HG03066 (cell line): ENCODE results near the gene HJURP.

Experiments
- ATAC-seq: cut with Tn5 transposase; IDR thresholded peaks from one replicate; pipeline ENCODE4 v1.9.1; 2021; ENCODE audit warnings: low read depth; ENCODE audit not compliant: unreplicated experiment

The HJURP gene

DNA sequence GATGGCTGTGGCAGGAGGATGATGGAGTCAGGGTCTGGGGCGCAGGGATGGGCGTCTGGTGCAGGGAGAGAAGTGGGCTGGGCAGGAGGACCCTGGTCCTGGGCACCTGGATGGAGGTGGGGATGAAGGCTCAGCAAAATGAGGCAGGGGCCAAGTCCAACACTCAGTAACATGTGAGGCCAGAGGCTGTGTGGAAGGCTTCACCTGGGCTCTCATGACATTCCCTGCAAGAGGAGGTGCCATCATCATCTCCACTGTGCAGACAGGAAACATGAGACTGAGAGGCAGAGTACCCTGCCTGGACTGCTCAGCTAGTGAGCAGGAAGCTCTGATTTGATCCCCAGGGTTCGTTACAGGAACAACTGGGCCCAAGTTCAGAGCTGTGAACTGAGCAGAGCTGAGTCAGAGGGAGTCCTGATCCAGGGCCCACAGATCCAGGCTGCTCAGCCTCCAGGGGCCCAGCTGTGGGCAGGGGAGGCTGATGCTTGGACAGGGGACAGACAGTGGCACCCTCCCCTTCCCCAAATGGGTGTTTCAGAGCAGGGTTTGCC is 36.9 kb downstream of the HJURP start:
- no peak for ATAC-seq

DNA sequence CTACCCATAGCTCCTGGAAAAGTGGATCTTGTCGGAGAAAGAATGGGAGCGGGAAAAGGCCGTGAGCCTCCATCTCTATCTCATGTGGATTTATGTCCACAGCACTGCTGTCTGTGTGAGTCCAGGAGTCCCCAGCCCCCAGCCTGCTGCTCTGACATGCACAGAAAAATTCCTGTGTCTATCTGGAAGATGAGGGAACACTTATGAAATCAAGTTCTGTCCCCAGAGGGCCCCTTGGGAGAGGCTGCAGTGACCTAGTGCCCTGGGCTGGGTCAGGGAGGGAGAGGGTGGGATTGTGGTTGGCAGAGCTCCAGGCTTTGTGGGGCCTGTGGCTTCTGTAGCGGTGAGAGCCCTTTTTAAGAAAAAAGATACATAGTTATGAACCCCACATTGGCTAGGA is 37.6 kb downstream of the HJURP start:
- ATAC-seq: no peak

DNA sequence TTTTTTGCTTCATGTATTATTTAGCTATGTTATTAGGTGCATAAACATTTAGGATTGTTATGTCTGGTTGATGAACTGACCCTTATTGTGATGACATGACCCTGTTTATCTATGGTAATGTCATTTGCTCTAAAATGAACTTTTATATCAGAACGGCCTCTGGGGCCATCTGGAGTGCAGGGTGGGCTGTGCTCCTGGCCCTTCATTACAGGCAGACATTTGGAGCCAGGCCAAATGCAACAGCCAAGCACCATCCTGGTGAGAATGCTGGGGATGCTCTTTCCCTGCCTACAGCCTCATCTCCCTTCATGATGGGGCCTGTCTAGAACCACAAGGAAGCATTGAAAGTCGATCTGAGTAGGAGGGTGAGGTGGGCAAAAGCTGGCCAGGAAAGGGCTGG is 38.0 kb downstream of the HJURP start:
- ATAC-seq: no peak

DNA sequence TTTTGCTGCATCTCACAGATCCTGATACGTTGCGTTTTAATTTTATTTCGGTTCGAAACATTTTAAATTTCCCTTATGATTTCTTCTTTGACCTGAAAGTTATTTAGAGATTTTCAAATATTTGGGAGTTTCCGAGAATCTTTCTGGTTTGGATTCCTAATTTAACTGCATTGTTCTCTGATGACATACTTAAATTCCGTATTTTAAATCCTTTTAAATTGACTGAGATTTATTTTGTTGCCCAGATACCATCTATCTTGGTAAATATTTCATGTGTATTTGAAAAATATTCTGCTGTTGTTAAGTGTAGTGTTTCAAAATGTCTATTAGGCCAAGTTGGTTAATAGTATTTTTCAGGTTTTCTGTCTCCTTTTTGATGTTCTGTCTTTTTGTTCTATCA is 38.5 kb downstream of the HJURP start:
- ATAC-seq: no peak

DNA sequence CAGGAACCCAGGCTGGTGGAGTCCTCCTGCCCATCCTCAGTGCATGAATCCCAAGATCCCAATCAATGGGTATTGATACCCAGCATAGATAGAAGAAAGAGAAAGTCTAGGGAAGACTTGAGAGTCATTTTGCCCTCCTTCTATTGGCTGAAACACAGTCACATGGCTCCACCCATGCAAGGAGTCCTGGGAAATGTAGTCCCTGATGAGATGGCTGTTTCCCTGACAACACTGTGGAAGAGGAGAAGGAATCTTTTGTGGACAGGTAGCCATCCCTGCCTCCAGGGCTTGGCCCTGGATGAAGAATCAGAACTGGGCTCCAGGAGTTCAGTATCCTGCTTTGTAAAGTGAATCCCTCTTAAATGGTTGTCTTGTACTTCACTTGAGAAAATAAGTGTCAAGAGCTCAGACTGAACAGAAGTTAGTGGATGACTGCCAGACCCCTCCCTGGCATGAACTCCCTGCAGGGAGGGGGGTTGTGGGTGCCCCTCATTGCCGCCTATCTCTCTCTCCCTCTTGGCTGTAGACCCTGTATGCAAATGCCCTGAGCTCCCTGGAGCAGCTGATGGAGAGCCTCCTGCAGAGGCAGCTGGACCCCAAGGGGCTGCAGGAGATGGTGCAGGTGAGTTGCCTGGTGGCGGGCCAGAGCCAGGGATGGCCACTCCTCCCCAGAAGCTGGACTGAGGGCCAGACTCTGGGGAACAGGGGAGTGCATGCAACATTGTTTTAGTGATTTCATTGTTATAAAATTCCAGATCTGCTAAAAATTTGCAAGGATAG is 40.1 kb downstream of the HJURP start:
- no peak for ATAC-seq

DNA sequence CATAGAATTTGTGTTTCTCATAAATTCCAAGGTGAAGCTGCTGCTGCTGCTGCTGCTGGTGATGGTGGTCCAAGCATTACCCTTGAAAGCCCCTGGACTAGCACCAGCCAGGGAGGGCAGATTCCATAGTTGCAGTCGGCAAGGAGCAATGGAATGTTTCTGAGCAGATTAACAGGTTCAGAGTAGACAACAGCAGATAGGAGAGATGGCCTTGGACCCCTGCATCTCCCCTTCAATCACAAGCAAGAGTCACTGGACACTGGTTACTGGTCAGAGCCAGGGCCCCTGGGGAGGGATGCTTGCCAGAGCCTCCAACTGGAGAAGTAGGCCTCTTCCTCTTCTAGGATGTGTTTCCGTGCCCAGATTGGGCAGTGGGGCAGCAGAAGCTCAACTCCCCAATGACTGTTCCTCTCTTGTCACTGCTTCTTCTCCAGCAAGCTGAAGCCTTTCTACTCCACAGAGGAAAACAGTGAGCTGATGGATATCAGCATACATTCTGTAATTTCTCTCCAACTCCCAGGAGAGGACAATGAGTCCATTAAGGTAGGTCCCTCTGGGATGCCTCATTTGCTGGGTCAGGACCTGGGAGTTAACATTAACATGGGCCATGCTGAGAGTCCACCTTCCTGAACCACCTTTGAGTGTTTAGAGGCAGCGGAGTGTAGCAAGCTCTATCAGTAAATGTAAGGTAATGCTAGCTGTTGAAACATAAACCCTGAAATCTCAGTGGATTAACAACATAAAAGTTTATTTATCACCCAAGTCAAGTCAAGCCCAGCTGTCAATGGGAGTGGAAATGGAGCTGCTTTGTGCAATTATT is 40.9 kb downstream of the HJURP start:
- ATAC-seq: no peak

DNA sequence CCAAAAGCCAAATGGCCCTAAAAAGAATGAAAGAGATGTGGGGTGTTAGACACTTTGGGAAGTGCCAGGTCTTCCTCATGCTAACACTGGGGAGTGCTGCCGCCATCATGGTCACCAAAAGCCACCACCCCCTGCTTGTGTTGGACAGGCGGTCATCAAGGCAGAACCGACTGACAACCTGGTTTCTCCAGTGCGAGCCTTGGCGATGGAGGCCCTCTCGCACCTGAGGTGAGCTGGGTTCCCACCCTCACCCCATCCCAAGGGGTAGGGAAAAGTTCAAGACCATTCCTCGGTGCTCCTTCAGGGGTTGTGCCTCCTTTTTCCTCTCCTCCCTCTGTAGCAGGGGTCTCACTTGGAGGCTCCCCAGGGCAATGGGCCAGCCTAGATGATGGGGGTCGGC is 42.6 kb downstream of the HJURP start:
- ATAC-seq: no peak

DNA sequence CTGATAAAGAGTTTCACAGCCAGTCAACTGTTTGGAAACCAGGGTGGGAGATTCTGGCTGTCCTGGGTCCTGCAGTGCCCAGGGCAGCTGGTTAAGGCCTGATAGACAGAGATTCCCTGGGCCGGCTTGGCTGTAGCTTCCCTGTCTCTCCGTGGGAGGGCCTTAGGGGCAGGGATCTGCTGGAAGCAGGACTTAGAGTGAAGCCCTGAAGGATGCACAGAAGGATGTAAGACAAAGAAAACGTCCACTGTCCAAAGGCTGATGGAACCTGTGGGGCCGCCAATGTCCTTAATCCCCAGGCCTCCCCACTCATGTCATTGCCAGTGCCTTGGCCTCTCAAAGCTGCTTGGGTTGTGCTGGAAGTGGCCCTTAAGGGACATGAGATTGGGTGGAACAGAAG is 43.2 kb downstream of the HJURP start:
- no peak for ATAC-seq

DNA sequence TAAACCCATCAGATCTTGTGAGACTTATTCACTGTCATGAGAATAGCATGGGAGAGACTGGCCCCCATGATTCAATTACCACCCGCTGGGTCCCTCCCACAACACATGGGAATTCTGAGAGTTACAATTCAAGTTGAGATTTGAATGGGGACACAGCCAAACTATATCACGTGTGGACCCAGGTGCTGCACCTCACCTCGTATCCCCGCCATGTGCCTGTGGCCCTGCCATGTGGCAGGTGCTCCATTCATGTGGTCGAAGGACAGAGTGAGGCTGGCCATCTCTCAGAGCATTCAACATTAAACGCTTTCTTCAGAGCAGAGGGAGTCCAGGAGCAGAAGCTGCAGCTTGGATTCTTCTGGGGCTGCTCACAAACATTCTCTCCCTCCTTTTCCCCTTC is 44.0 kb downstream of the HJURP start:
- no peak for ATAC-seq

DNA sequence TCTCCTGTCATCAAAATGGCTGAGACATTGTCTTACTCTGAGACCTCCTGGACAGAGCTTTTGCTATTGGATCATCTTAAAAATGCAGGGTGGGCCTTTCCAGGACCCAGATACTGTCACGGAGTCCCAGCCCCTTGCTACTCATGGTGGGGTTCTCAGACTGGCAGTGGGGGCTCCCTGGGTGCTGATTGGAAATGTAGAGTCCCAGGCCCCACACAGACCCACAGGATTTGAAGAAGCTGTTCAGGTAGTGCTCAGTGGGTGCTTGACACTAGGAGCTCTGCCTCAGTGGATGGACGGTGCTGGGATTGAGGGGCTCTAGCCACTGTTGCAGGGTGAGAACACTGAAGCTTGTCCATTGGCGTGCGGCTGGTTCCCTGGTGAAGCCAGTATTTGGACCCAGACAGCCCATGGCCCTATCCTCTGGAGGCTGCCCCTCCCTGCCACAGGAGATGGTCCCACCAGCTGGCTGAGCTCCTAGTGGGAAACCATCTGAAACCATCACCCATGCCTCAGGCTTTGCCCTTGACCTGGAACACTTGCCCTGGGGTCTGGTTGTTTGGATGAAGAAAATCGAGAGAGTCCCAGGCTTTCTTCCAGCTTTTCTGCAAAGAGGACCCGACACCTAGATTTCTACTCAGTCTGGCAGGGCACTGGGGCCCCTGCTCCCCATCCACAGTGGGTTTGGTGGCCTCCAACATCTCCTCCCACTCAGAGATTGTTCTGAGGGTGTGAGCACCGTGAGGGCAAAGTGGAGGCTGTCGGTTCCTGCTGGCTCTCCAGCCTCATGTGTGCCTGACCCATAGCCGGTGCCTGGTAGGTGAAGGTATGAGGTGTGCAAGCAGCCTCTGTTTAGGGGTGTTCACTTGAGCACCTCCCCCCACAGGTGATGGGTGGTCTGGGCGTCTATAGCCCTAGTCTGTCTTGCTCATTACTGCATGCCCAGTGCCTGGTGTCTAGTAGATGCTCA is 46.1 kb downstream of the HJURP start:
- no peak for ATAC-seq

DNA sequence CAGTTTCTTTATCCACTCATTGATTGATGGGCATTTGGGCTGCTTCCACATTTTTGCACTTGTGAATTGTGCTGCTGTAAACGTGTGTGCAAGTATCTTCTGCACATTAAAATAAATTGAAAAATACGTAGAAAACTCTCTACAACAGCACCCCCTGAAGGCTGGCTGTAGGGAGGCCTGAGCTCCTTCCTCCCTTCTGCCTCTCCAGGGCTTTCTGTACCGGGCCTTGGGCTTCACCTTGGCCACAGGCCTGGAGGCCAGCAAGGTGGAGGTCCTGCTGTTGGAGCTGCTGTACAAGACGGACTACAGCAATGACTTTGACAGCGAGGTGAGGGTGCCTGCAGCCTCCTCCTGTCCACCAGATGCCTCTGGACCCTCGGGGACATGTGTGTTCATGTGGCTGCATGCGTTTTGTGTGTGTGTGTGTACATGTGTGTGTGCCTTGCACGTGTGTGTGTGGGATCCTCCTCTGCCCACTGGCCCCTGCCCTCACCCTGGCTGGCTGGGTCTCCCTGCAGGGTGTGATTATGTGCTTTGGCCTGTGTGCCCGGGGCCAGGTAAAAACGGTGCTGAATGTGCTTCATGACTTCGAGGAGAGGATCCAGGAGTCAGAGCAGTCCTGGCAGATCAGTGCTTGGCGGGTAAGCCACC is 47.0 kb downstream of the HJURP start:
- no peak for ATAC-seq

DNA sequence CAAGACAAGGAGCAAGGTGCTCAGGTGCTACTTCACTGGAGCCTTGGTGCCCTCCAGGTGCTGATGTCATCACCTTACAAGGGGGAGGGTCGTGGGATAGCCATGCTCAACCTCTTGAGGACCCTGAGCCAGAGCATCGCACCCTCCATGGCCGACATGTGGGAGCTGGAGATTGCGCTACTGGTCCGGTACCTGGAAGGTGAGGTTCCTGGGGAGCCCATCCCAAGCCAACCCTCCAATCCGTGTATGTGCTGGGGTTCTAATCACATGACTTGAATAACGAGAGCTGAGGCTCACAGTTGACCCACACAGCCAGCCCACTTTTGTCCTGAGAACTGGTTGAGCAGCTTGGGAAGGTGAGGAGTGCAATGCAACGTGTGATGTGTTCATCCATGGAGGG is 50.3 kb downstream of the HJURP start:
- no peak for ATAC-seq

DNA sequence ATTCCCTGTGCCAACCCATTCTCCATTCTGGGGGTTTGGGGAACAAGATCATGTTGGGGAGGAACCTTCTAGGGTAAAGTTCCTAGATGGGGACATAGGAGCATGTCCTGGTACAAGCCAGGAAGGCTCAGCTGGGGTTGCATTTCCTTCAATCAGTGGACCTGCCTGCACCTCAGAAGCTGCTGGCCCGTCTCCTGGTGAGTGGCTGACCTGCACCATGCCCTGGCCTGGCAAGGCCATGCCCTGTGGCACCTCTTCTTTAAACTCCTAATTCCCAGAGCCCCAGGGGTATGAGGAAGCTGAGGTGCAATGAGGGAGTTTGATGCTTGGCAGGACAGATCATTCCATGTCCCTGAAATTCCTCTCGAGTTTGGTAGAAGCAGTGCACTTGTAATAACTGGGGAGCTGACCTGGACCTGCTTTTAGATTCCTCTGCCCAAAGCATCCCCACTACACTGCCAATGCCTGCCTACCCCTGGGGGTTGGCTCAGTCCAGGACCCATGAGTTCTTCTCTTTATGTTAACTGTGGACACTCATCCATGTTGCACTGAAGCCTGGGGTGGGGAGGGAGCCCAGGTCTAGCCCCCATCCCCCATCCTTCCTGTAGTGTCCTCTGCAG is 50.9 kb downstream of the HJURP start:
- no peak for ATAC-seq

DNA sequence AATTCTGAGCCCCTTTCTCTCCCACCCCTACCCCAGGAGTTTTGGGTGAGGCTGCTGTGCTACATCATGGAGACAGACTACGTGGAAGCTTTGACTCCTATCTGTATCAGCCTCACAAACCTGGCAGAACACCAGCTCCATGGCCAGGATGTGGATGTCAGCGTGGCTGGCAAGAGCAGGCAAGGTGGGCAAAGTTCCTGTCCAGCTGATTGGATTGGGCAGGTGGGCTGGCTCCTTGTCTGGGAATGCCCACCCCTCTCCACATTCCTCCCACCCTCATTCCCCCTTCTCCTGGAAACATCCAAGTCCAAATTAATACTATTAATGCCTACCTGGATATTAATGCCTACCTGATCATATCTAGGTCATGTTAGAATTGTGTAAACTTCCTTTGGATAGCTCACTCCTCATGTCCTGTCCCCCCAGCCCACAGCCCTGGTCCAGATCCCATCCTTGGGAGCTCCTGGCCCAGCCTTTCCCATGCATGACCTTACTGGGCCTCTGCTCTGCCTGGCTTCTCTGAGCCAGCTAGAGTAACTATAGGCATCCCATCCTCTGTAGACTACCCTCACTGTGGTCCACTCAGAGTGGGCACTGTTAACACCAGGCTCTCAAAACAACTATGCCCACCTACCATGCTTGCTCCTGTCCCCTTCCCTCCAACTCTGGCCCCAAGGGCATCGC is 52.1 kb downstream of the HJURP start:
- ATAC-seq: no peak

DNA sequence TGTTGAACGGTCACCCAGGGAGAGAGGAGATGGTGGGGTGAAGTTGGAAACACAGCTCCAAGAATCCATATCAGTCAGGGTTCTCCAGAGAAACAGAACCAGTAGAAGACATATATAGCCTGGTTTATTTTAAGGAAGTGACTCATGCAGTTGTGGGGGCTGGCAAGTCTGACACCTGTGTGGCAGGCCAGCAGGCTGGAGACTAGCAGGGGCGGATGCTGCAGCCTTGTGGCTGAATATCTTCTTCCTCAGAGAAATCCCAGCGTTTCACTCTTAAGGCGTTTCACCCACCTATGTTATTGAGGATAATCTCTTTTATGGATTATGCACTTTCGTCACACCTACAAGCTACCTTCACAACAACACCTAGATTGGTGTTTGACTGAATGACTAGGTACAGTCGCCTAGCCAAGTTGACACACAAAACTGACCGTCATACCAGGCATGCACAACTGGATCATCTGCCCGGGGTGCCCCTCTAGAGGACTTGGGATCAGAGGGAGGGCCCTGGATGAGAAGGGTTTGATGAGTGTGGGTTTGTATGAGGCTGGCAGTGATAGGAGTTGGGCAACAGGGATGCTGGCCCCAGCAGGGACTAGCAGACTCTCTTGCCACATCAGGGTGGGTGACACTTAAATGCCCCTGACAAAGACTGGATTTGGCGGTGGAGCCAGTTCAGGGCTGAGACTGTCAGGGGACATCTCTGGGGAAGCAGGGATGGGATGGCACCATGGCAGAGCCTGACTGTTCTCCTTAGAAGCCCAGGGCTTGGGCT is 52.8 kb downstream of the HJURP start:
- ATAC-seq: no peak

DNA sequence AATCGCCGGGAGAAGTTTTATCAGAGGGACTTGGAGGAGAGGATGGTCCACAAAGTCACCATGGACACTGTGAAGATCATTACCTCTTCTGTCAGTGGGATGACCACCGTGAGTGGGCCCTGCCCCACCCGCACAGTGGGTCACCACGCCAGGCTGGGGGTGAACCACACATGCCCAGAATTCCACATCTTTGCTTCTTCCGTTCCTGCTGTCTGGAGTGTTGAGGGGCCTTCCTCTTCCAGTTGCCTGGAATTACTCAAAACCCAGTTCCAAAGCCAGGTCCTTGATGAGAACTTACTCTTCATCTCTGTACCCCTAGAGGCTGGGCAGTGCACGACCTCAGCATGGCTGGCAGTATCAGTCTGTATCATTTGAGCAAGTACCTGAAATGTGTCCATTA is 54.1 kb downstream of the HJURP start:
- no peak for ATAC-seq

DNA sequence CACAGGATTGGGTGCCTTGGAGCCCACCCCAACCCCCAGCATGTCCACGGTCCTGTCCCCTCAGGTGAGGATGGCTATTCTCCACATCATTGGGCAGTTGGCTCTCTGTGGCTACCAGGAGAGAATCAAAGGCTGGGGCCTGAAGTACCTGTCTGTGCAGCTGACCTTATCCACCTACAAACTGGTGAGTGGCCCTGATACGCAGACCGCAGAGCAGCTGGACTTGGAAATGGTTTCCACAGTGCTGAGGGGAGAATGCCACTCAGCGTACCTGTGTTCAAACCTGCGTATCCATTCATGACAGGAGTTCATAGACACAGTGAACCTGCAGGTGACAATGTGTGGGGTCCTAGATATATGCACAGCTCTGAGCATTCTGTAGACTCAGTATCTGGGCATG is 54.6 kb downstream of the HJURP start:
- ATAC-seq: no peak

DNA sequence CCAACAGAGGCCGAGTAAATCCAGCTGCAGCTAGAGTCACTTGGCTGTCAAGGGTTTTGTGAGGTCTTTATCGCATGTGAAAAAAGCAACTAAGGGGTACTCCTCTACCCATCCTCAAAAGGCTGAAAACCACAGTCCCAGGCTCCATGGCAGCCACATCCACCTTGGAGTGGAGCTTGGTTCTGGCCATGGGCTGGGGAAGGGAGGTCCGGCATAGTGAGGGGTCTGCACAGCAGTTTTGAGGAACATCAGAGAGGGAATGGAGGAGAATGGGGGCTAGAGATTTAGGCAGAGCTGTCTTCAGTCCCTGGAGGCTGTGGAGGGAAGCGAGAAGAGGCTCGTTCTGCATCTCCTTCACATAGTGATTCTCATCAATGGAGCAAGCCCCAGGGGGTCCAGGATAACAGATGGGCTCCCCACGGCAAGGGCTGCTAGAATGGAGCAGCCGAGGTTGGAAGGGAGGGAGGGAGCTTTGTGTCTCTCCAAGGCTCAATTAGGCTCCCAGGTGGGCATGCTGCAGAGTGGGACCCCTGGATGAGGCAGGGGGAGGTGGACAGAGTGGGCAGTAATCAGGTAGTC is 55.2 kb downstream of the HJURP start:
- ATAC-seq: no peak
